Measurements from ENCODE around the gene NDUFA11. TPM values are rescaled to one million over a fixed set of nuclear protein-coding genes. Genes with fewer than 3 reads are reported as not detected.

Gene NDUFA11
- polyA plus RNA-seq, 1 experiment, result 168 TPM

DNA sequence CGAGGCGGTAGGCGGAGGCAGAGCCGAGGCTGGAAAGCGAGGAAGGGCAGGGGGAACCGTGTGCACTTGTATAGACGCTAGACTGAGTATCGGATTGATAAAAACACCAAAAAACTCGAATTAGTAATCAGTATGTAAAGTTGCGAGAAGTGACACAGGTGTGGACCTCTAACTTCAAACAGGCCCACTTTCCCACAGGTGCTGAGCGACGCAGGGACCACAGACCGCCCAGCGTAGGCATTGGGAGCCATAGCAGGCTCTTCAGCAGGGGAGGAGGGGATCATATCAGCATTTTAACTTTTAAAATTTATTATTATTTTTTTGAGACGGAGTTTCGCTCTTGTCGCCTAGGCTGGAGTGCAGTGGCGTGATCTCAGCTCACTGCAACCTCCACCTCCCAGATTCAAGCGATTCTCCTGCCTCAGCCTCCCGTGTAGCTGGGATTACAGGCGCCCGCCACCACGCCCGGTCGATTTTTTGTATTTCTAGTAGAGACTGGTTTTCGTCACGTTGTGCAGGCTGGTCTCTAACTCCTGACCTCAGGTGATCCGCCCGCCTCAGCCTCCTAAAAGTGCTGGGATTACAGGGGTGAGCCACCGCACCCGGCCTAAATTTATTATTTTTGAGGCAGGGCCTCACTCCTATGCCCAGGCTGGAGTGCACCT, 1.7 kb upstream of the NDUFA11 start:
- no peak for DNase-seq (ENCODE audit: low read depth, low spot score)
- Histone ChIP-seq H3K4me3 (ENCODE audit: low read depth, low read length) (peak overlapping the region; percentile 86), H3K9me3 (ENCODE audit: control insufficient read depth, insufficient read depth, low read length) (peaks cover 3% of the 10 kb centered on the region; the same call in 1 of the 2 replicates), H3K27ac (ENCODE audit: low read depth, low read length) (no peak overlapping the region), H3K27me3 (ENCODE audit: control insufficient read depth, insufficient read depth, low read length) (no peaks in the 10 kb centered on the region)
- ChIA-PET CTCF (interaction anchor here (5.4 kb wide), 1 partner anchor 101 kb away, joined by 54 read pairs; the partner anchor contains the start of gene NRTN), POLR2A (interaction anchor here (1.6 to 3.5 kb wide), 2 partner anchors 30 to 77 kb away, joined by 3 to 30 read pairs; no protein-coding TSS in a partner anchor)
- TF ChIP-seq, protein P1, sequence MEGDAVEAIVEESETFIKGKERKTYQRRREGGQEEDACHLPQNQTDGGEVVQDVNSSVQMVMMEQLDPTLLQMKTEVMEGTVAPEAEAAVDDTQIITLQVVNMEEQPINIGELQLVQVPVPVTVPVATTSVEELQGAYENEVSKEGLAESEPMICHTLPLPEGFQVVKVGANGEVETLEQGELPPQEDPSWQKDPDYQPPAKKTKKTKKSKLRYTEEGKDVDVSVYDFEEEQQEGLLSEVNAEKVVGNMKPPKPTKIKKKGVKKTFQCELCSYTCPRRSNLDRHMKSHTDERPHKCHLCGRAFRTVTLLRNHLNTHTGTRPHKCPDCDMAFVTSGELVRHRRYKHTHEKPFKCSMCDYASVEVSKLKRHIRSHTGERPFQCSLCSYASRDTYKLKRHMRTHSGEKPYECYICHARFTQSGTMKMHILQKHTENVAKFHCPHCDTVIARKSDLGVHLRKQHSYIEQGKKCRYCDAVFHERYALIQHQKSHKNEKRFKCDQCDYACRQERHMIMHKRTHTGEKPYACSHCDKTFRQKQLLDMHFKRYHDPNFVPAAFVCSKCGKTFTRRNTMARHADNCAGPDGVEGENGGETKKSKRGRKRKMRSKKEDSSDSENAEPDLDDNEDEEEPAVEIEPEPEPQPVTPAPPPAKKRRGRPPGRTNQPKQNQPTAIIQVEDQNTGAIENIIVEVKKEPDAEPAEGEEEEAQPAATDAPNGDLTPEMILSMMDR (IDR thresholded peaks at IDR 0.05; ENCODE audit: low read depth, low read length), result no peak

GRCh38 chr19:5904352-5905113, 943 bp upstream of the NDUFA11 start, which contains the start of gene VMAC:
Gene VMAC (plus strand): TSS chr19:5904872. CDS start chr19:5904891, 19 bp downstream.
- peak; percentile 100 for DNase-seq (ENCODE audit: low read depth, low spot score)
- Histone ChIP-seq H3K9me3 (ENCODE audit: control insufficient read depth, insufficient read depth, low read length) (peaks cover 3% of the 10 kb centered on the region; the same call in 1 of the 2 replicates), H3K27me3 (ENCODE audit: control insufficient read depth, insufficient read depth, low read length) (no peaks in the 10 kb centered on the region), H3K27ac (ENCODE audit: low read depth, low read length) (peak within 1 kb of the TSS; percentile 96), H3K4me3 (ENCODE audit: low read depth, low read length) (peak within 1 kb of the TSS; percentile 86)
- POLR2A ChIA-PET, result interaction anchor here (0.6 to 3.5 kb wide), 13 partner anchors 11 to 1997 kb away, joined by 3 to 30 read pairs (median 5); partner anchors contain the start of genes DUS3L and RANBP3
- TF ChIP-seq, protein P1 (IDR thresholded peaks at IDR 0.05; ENCODE audit: low read depth, low read length), result no peak
- CTCF ChIA-PET, result interaction anchor here (2.3 to 5.4 kb wide), 2 partner anchors 63 to 101 kb away, joined by 10 to 54 read pairs; partner anchors contain the start of gene NRTN

- peak overlapping the region; percentile 96 for H3K27ac ChIP-seq (ENCODE audit: low read depth, low read length)
- DNase-seq (ENCODE audit: low read depth, low spot score), result no peak
- peaks cover 3% of the 10 kb centered on the region; the same call in 1 of the 2 replicates for H3K9me3 ChIP-seq (ENCODE audit: control insufficient read depth, insufficient read depth, low read length)
- ChIA-PET POLR2A (interaction anchor here (0.6 to 3.5 kb wide), 17 partner anchors 10 to 1846 kb away, joined by 3 to 30 read pairs (median 5); partner anchors contain the start of genes DUS3L, RPL36 and SAFB), CTCF (interaction anchor here (0.7 to 5.4 kb wide), 4 partner anchors 12 to 183 kb away, joined by 3 to 54 read pairs (median 8); partner anchors contain the start of genes CATSPERD and NRTN)
- TF ChIP-seq, protein P1 (IDR thresholded peaks at IDR 0.05; ENCODE audit: low read depth, low read length), result no peak
- H3K4me3 ChIP-seq (ENCODE audit: low read depth, low read length), result peak overlapping the region; percentile 78
- no peaks in the 10 kb centered on the region for H3K27me3 ChIP-seq (ENCODE audit: control insufficient read depth, insufficient read depth, low read length)
Observed at GRCh38 chr19:5903056-5903623, 450 bp downstream of the NDUFA11 start.

DNA sequence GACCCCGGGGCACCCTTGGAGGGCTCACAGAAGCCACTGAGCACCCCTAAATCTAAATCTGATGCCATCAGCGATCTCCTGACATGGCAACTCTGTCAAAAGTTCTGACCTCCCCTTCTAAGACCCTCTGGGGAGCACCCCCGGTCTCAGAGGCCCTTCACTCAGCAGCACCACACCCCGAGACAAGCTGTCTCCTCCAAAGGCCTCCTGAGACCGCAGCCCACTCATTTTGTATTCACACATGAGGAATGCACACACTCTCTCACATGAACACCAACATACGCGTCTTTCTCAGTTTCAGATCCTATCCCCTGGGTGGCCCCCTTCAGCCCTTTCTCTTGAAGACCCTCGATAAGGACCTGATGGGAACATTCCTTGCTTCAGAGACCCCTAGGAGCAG, 2.6 kb downstream of the NDUFA11 start:
- Histone ChIP-seq H3K4me3 (ENCODE audit: low read depth, low read length) (no peak overlapping the region), H3K27me3 (ENCODE audit: control insufficient read depth, insufficient read depth, low read length) (no peaks in the 10 kb centered on the region), H3K9me3 (ENCODE audit: control insufficient read depth, insufficient read depth, low read length) (peaks cover 3% of the 10 kb centered on the region; the same call in 1 of the 2 replicates), H3K27ac (ENCODE audit: low read depth, low read length) (no peak overlapping the region)
- ChIA-PET CTCF (interaction anchor here (0.7 to 2.6 kb wide), 2 partner anchors 97 to 330 kb away, joined by 6 to 18 read pairs; no protein-coding TSS in a partner anchor), POLR2A (no interaction called here)
- TF ChIP-seq, protein P1 (IDR thresholded peaks at IDR 0.05; ENCODE audit: low read depth, low read length), result no peak
- no peak for DNase-seq (ENCODE audit: low read depth, low spot score)
